SH-SY5Y (cell line): Measurements from ENCODE around the gene ANKRD2.

Source experiments
- GATA2 ChIP-seq: IDR thresholded peaks from 2 replicates; pipeline ENCODE4 v1.6.1; 2011; ENCODE audit warnings: mild to moderate bottlenecking, low read depth, low read length
- GATA3 ChIP-seq: IDR thresholded peaks from 2 replicates; pipeline ENCODE4 v1.6.1; 2011; ENCODE audit warnings: low read depth, mild to moderate bottlenecking, low read length, moderate library complexity

DNA sequence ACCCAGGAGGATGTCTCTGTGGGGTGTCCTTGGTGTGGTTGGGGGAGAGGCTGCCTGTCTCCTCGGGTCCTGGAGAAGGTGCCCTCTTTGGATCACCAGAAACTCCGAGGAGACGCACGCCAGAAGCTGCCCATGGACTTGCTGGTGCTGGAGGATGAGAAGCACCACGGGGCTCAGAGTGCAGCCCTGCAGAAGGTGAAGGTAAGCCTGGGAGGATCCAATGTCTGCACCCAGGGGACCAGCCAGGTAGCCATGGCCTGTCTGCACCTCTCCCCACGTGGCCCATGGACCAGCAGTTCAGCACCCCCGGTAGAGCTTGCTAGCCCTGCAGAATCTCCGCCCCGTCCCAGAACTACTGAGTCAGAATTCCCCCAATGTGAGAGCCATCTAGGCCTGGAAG is 5.1 kb downstream of the ANKRD2 start:
- TF ChIP-seq GATA2: no peak
- no peak for TF ChIP-seq GATA3
